ENCODE measurements around the gene ASPG.

GRCh38 chr14:104107101-104107581 is 21.6 kb downstream of the ASPG start:
- TF ChIP-seq, protein P1, sequence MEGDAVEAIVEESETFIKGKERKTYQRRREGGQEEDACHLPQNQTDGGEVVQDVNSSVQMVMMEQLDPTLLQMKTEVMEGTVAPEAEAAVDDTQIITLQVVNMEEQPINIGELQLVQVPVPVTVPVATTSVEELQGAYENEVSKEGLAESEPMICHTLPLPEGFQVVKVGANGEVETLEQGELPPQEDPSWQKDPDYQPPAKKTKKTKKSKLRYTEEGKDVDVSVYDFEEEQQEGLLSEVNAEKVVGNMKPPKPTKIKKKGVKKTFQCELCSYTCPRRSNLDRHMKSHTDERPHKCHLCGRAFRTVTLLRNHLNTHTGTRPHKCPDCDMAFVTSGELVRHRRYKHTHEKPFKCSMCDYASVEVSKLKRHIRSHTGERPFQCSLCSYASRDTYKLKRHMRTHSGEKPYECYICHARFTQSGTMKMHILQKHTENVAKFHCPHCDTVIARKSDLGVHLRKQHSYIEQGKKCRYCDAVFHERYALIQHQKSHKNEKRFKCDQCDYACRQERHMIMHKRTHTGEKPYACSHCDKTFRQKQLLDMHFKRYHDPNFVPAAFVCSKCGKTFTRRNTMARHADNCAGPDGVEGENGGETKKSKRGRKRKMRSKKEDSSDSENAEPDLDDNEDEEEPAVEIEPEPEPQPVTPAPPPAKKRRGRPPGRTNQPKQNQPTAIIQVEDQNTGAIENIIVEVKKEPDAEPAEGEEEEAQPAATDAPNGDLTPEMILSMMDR (IDR thresholded peaks at IDR 0.05; ENCODE audit: insufficient read depth, low read length, poor library complexity, severe bottlenecking) = no peak
- no peak for TF ChIP-seq EZH2phosphoT487 (conservative IDR thresholded peaks at IDR 0.05; ENCODE audit: low read length)
